ENCODE results near the gene PIGS. TPM values are rescaled to one million over a fixed set of nuclear protein-coding genes. Genes with fewer than 3 reads are reported as not detected.

PIGS gene
- total and polyA plus RNA-seq, 12 donors, result 9.0 to 69.3 (median 48.5) TPM

GRCh38 chr17:28550858-28551257 is 20.5 kb downstream of the PIGS start:
- TF ChIP-seq CTCF (IDR thresholded peaks at IDR 0.05), result no peak
- 92 to 96% methylated on average over 1 of the region's 1 CpG for WGBS, 2 donors
- DNase-seq (no peak), ATAC-seq (no peak)
- Histone ChIP-seq H3K27ac (no peak overlapping the region), H3K9me3 (no peaks in the 10 kb centered on the region), H3K4me3 (no peak overlapping the region), H3K27me3 (no peaks in the 10 kb centered on the region), H3K4me1 (peaks cover 0 to 48% (median 21%) of the 10 kb centered on the region in 9 donors), H3K36me3 (peaks cover 0 to 43% (median 22%) of the 10 kb centered on the region in 9 donors)
- intact Hi-C loops (cut with DNase I), result loop anchor here in 3 of 10 donors (5.0 to 10.0 kb wide), 3 partner anchors 51 to 64 kb away; partner anchors contain the start of gene RSKR (in 2 of the 3)

- TF ChIP-seq CTCF (IDR thresholded peaks at IDR 0.05), result no peak
- H3K27me3 ChIP-seq, result no peaks in the 10 kb centered on the region
- peaks cover 0 to 48% (median 21%) of the 10 kb centered on the region in 9 donors for H3K4me1 ChIP-seq
- H3K36me3 ChIP-seq, result peaks cover 0 to 29% (median 9%) of the 10 kb centered on the region in 9 donors
- H3K4me3 ChIP-seq, result no peak overlapping the region
- ATAC-seq, result no peak
- H3K9me3 ChIP-seq, result no peaks in the 10 kb centered on the region
- intact Hi-C loops (cut with DNase I), result loop anchor here in 7 of 10 donors (5.0 to 10.0 kb wide), 3 partner anchors 53 to 65 kb away; partner anchors contain the start of gene RSKR (in 6 of the 7)
- 68 to 90% methylated on average over 3 of the region's 3 CpGs for WGBS, 2 donors
- peak overlapping the region in 1 of 10 donors; percentile 85 for H3K27ac ChIP-seq
- no peak for DNase-seq
These were observed 21.8 kb downstream of the PIGS start for GRCh38 chr17:28549236-28550132.

GRCh38 chr17:28548417-28549130 is 22.8 kb downstream of the PIGS start:
- H3K9me3 ChIP-seq, result no peaks in the 10 kb centered on the region
- no peaks in the 10 kb centered on the region for H3K27me3 ChIP-seq
- H3K4me1 ChIP-seq, result peaks cover 0 to 48% (median 21%) of the 10 kb centered on the region in 9 donors
- ATAC-seq (no peak), DNase-seq (no peak)
- peak overlapping the region in 1 of 10 donors; percentile 85 for H3K27ac ChIP-seq
- 83 to 89% methylated on average over 6 of the region's 6 CpGs for WGBS, 2 donors
- peaks cover 0 to 20% (median 0%) of the 10 kb centered on the region in 9 donors for H3K36me3 ChIP-seq
- peak in 2 of 9 donors; percentile 2 to 4 for TF ChIP-seq CTCF (IDR thresholded peaks at IDR 0.05)
- no peak overlapping the region for H3K4me3 ChIP-seq
- intact Hi-C loops (cut with DNase I), result loop anchor here in 4 of 10 donors (5.0 kb wide), 1 partner anchor 64 kb away; the partner anchor contains the start of gene RSKR (in 4 of the 4)
